IPS-18a (cell line): ENCODE results near the gene NREP.

Source experiments
- H3K27ac ChIP-seq: one replicate; pipeline ENCODE4 v1.5.1; 2013; ENCODE audit warnings: low read length
- H3K27me3 ChIP-seq: one replicate; pipeline ENCODE4 v1.6.1; 2013; ENCODE audit warnings: mild to moderate bottlenecking, low read length; ENCODE audit not compliant: control insufficient read depth, insufficient read depth
- H3K36me3 ChIP-seq: one replicate; pipeline ENCODE4 v1.6.1; 2013; ENCODE audit warnings: low read depth, low read length; ENCODE audit not compliant: control insufficient read depth
- H3K4me1 ChIP-seq: one replicate; pipeline ENCODE4 v1.6.1; 2013; ENCODE audit warnings: low read depth, low read length; ENCODE audit not compliant: control insufficient read depth
- H3K4me3 ChIP-seq: one replicate; pipeline ENCODE4 v1.5.1; 2013; ENCODE audit warnings: low read length
- H3K9ac ChIP-seq: one replicate; pipeline ENCODE4 v1.6.1; 2013; ENCODE audit warnings: mild to moderate bottlenecking, low read length, moderate library complexity
- H3K9me3 ChIP-seq: one replicate; pipeline ENCODE4 v1.6.1; 2013; ENCODE audit warnings: low read depth, low read length; ENCODE audit not compliant: control insufficient read depth

Gene NREP

DNA sequence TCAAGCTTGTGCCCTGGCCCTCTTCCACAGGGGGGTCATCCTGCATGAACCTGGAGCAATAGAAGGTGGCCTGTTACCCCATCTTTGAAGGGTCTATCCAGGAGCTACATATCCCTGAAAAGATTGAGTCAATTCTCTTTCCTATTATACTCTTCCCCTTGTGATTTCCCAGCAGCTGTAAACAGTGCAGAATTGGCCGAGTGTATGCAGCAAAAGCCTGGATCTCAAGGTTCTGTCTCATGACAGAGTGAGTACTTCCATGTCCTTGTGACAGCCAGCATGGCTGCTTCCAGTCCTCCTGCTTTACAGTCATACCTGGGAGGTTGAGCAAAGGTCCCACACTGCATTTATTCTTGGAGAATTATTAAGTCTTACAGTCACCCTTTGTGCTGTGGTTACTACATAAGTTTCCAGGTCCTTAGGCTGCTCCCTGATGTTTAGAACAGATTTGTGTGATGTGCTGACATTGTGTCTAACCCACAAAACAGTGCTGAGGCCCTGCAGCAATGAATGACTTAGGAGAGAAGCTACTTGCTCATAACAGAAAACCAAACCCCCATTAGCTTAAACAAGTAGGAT, 67.5 kb downstream of the NREP start:
- Histone ChIP-seq H3K4me3 (no peak overlapping the region), H3K27ac (no peak overlapping the region), H3K36me3 (no peaks in the 10 kb centered on the region), H3K9me3 (no peaks in the 10 kb centered on the region), H3K27me3 (no peaks in the 10 kb centered on the region), H3K9ac (no peak overlapping the region), H3K4me1 (no peaks in the 10 kb centered on the region)

DNA sequence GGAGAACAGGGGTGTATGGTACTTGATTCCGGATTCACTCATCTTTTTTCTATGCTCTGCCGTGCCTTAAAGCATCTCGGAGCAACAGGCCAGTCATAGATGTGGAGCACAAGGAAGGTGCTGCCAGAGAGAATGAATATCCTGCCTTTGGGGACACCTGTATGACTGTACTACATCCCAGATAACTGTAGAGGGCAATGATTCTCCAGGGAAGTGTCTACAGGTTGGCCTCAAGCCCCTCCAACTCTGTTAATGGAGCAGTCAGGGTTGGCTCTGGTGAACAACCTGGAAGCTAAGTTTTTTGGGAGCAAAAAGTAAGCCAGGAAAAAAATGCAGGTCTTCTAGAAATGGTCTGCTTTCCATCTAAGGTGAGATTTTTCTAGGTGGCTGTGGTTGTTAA, 71.0 kb downstream of the NREP start:
- Histone ChIP-seq H3K36me3 (no peaks in the 10 kb centered on the region), H3K27me3 (no peaks in the 10 kb centered on the region), H3K27ac (no peak overlapping the region), H3K9me3 (no peaks in the 10 kb centered on the region), H3K4me3 (no peak overlapping the region), H3K4me1 (no peaks in the 10 kb centered on the region), H3K9ac (no peak overlapping the region)

GRCh38 chr5:111682641-111683040, 74.4 kb downstream of the NREP start:
- Histone ChIP-seq H3K4me3 (no peak overlapping the region), H3K4me1 (no peaks in the 10 kb centered on the region), H3K27me3 (no peaks in the 10 kb centered on the region), H3K27ac (no peak overlapping the region), H3K9me3 (no peaks in the 10 kb centered on the region), H3K36me3 (no peaks in the 10 kb centered on the region), H3K9ac (no peak overlapping the region)

DNA sequence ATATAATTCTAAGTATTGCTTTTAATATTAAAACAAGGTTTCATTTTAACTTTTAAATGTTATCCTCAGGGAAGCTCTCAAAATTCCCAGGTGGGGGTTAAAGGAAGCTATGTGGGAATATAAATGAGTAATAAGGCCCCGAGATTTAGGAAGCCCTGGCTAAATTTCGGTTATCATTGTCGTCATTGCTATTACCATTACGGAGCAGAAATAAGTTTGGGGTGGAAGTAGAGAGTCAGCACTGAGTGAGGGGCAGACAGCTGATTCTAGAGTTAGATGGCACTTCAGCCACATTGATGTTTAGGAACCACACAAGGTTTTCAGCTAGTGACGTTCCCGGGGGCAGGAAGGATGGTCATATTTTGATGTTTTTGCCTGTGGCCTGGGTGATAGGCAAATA, 74.9 kb downstream of the NREP start:
- H3K9ac ChIP-seq = no peak overlapping the region
- no peaks in the 10 kb centered on the region for H3K36me3 ChIP-seq
- no peak overlapping the region for H3K27ac ChIP-seq
- H3K9me3 ChIP-seq = no peaks in the 10 kb centered on the region
- no peaks in the 10 kb centered on the region for H3K4me1 ChIP-seq
- H3K4me3 ChIP-seq = no peak overlapping the region
- H3K27me3 ChIP-seq = no peaks in the 10 kb centered on the region

DNA sequence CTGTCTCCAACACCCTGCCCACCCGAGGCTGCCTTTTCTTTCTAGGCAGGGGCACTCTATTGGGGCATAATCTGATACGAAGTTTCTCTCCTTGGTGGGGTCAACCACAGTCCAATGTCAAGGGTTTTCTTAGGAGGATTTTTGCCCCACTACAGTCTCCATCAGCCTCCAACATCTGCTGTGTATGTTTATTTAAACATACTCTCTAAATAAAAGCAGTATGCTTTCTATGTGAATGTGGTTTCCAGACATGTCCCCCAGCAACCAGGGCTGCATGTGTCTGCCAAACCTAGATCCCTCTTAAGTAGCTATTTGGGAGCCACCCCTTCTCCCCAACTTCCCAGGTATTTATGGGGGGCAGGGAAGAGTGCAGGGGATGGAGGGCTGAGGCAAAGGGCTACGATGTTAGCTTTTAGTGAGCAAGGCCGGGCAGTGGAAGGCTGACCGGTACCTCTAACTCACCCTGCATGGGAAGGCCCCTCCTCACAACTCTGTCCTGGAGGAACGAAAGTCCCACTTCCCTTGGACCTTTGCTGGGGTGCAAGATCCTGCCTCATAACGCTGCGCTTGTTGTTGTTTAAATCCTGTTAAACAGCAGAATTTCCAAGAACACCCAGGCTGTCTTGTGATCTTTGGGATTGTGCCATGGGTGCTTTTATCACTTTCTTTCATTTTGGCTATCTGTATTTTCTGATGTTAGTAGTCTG, 75.4 kb downstream of the NREP start:
- H3K27ac ChIP-seq = no peak overlapping the region
- no peaks in the 10 kb centered on the region for H3K27me3 ChIP-seq
- no peaks in the 10 kb centered on the region for H3K9me3 ChIP-seq
- H3K4me1 ChIP-seq = no peaks in the 10 kb centered on the region
- H3K4me3 ChIP-seq = no peak overlapping the region
- no peaks in the 10 kb centered on the region for H3K36me3 ChIP-seq
- H3K9ac ChIP-seq = no peak overlapping the region

- no peaks in the 10 kb centered on the region for H3K9me3 ChIP-seq
- H3K27me3 ChIP-seq = no peaks in the 10 kb centered on the region
- H3K36me3 ChIP-seq = no peaks in the 10 kb centered on the region
- no peak overlapping the region for H3K4me3 ChIP-seq
- peaks cover 3% of the 10 kb centered on the region for H3K4me1 ChIP-seq
- H3K9ac ChIP-seq = no peak overlapping the region
- no peak overlapping the region for H3K27ac ChIP-seq
These were observed 76.1 kb downstream of the NREP start for GRCh38 chr5:111680737-111681413.

- H3K4me1 ChIP-seq = peaks cover 12% of the 10 kb centered on the region
- H3K9me3 ChIP-seq = no peaks in the 10 kb centered on the region
- H3K9ac ChIP-seq = no peak overlapping the region
- H3K36me3 ChIP-seq = no peaks in the 10 kb centered on the region
- H3K27me3 ChIP-seq = no peaks in the 10 kb centered on the region
- no peak overlapping the region for H3K27ac ChIP-seq
- no peak overlapping the region for H3K4me3 ChIP-seq
These were observed 77.4 kb downstream of the NREP start for GRCh38 chr5:111679611-111680010.
